Astrocyte (in vitro differentiated cells and primary cell): ENCODE measurements around the gene LYSMD3. TPM values are rescaled to one million over a fixed set of nuclear protein-coding genes. Genes with fewer than 3 reads are reported as not detected.

ENCODE experiments used
- DNase-seq: peaks from one replicate; pipeline ENCODE4 v3.0.0-alpha.2; 2010; ENCODE audit warnings: low read depth
- FAIRE-seq: peaks from 2 replicates; lab custom pipeline; 2011; peaks lifted over from hg19 to GRCh38; lab: Jason Lieb, UNC
- H2AFZ ChIP-seq: 2 replicates; pipeline ENCODE4 v1.6.0; 2012; ENCODE audit warnings: low read depth, low read length, inconsistent platforms
- H3K27ac ChIP-seq: 2 replicates; pipeline ENCODE4 v1.5.1; 2011; ENCODE audit warnings: low read depth, low read length, inconsistent platforms
- H3K27me3 ChIP-seq: 2 replicates; pipeline ENCODE4 v1.6.0; 2011; ENCODE audit warnings: low read length, inconsistent platforms; ENCODE audit not compliant: insufficient read depth
- H3K36me3 ChIP-seq: 2 replicates; pipeline ENCODE4 v1.5.1; 2011; ENCODE audit warnings: low read length, inconsistent platforms; ENCODE audit not compliant: insufficient read depth
- H3K4me1 ChIP-seq: 2 replicates; pipeline ENCODE4 v1.5.1; 2011; ENCODE audit warnings: low read length, inconsistent platforms; ENCODE audit not compliant: insufficient read depth
- H3K4me2 ChIP-seq: 2 replicates; pipeline ENCODE4 v1.6.0; 2012; ENCODE audit warnings: low read length, inconsistent platforms
- H3K4me3 ChIP-seq: 2 replicates; pipeline ENCODE4 v1.5.1; 2011; ENCODE audit warnings: low read depth, mild to moderate bottlenecking, low read length, inconsistent platforms; ENCODE audit not compliant: insufficient read depth
- H3K79me2 ChIP-seq: 2 replicates; pipeline ENCODE4 v1.6.0; 2012; ENCODE audit warnings: mild to moderate bottlenecking, low read length, inconsistent platforms; ENCODE audit not compliant: insufficient read depth
- H3K9ac ChIP-seq: 2 replicates; pipeline ENCODE4 v1.6.0; 2012; ENCODE audit warnings: mild to moderate bottlenecking, low read length, inconsistent platforms
- H3K9me3 ChIP-seq: 2 replicates; pipeline ENCODE4 v1.5.1; 2012; ENCODE audit warnings: low read depth, mild to moderate bottlenecking, low read length, inconsistent platforms; ENCODE audit not compliant: insufficient read depth
- H4K20me1 ChIP-seq: 2 replicates; pipeline ENCODE4 v1.6.0; 2012; ENCODE audit warnings: low read length, inconsistent platforms; ENCODE audit not compliant: insufficient read depth
- H3K27ac Mint-ChIP-seq: one replicate; pipeline ENCODE4 v1.8.0; 2021; ENCODE audit warnings: mild to moderate bottlenecking, mixed read lengths; ENCODE audit not compliant: unreplicated experiment
- H3K27me3 Mint-ChIP-seq: one replicate; pipeline ENCODE4 v1.8.0; 2021; ENCODE audit warnings: low read depth, mixed read lengths; ENCODE audit not compliant: unreplicated experiment
- H3K36me3 Mint-ChIP-seq: one replicate; pipeline ENCODE4 v1.8.0; 2021; ENCODE audit warnings: low read depth, mixed read lengths; ENCODE audit not compliant: unreplicated experiment
- H3K4me1 Mint-ChIP-seq: one replicate; pipeline ENCODE4 v1.8.0; 2021; ENCODE audit warnings: low read depth, mixed read lengths; ENCODE audit not compliant: unreplicated experiment
- H3K4me3 Mint-ChIP-seq: one replicate; pipeline ENCODE4 v1.8.0; 2021; ENCODE audit warnings: mild to moderate bottlenecking, moderate library complexity, mixed read lengths; ENCODE audit not compliant: unreplicated experiment
- H3K9me3 Mint-ChIP-seq: one replicate; pipeline ENCODE4 v1.8.0; 2021; ENCODE audit warnings: mild to moderate bottlenecking, mixed read lengths; ENCODE audit not compliant: unreplicated experiment
- CTCF ChIP-seq: IDR thresholded peaks from 2 replicates; pipeline ENCODE4 v1.5.1; 2011; ENCODE audit warnings: low read depth, mild to moderate bottlenecking, inconsistent platforms, low read length, moderate library complexity; ENCODE audit not compliant: insufficient read depth
- EZH2 ChIP-seq: IDR thresholded peaks from 2 replicates; pipeline ENCODE4 v1.6.1; 2012; ENCODE audit warnings: mild to moderate bottlenecking, low read length, inconsistent platforms; ENCODE audit not compliant: insufficient read depth
- total RNA-seq: library from RNA; stranded (reverse); gene quantifications from 2 replicates; pipeline ENCODE4 v1.2.1, GENCODE V29; 2021

The LYSMD3 gene
- total RNA-seq, 1 donor from 2014 or later = 26.9 TPM

GRCh38 chr5:90557871-90558270, 28.5 kb upstream of the LYSMD3 start:
- Histone ChIP-seq H3K4me3 (peak overlapping the region; percentile 64), H3K9me3 (no peaks in the 10 kb centered on the region), H3K27ac (no peak overlapping the region), H3K36me3 (no peaks in the 10 kb centered on the region), H3K4me1 (no peaks in the 10 kb centered on the region), H3K27me3 (peaks cover 25% of the 10 kb centered on the region), H3K4me2 (peak overlapping the region; percentile 88), H3K9ac (no peak overlapping the region), H3K79me2 (no peaks in the 10 kb centered on the region), H4K20me1 (no peaks in the 10 kb centered on the region), H2AFZ (peak overlapping the region; percentile 76)
- no peak overlapping the region for H3K27ac Mint-ChIP-seq
- TF ChIP-seq EZH2 (no peak), CTCF (no peak)
- no peaks in the 10 kb centered on the region for H3K9me3 Mint-ChIP-seq
- no peaks in the 10 kb centered on the region for H3K36me3 Mint-ChIP-seq
- H3K4me1 Mint-ChIP-seq = no peaks in the 10 kb centered on the region
- H3K4me3 Mint-ChIP-seq = peak overlapping the region; percentile 87
- no peak for FAIRE-seq
- DNase-seq = no peak
- peaks cover 12% of the 10 kb centered on the region for H3K27me3 Mint-ChIP-seq

- TF ChIP-seq CTCF (no peak), EZH2 (no peak)
- no peak overlapping the region for H3K4me3 ChIP-seq
Observed at GRCh38 chr5:90557391-90557790, 28.0 kb upstream of the LYSMD3 start.

GRCh38 chr5:90555666-90556065, 26.3 kb upstream of the LYSMD3 start:
- Mint-ChIP-seq H3K4me3 (no peak overlapping the region), H3K27me3 (peaks cover 13% of the 10 kb centered on the region), H3K9me3 (no peaks in the 10 kb centered on the region), H3K27ac (no peak overlapping the region), H3K36me3 (no peaks in the 10 kb centered on the region), H3K4me1 (no peaks in the 10 kb centered on the region)
- TF ChIP-seq EZH2 (no peak), CTCF (no peak)
- H3K9ac ChIP-seq = no peak overlapping the region
- peaks cover 30% of the 10 kb centered on the region for H3K27me3 ChIP-seq
- no peaks in the 10 kb centered on the region for H4K20me1 ChIP-seq
- H3K79me2 ChIP-seq = no peaks in the 10 kb centered on the region
- H3K27ac ChIP-seq = no peak overlapping the region
- H3K9me3 ChIP-seq = no peaks in the 10 kb centered on the region
- no peak overlapping the region for H3K4me2 ChIP-seq
- no peaks in the 10 kb centered on the region for H3K4me1 ChIP-seq
- FAIRE-seq (no peak), DNase-seq (no peak)
- no peak overlapping the region for H3K4me3 ChIP-seq
- H2AFZ ChIP-seq = no peak overlapping the region
- H3K36me3 ChIP-seq = no peaks in the 10 kb centered on the region

More at GRCh38 chr5:90557391-90557790, 28.0 kb upstream of the LYSMD3 start:
- Histone ChIP-seq H3K79me2 (no peaks in the 10 kb centered on the region), H2AFZ (no peak overlapping the region), H3K4me1 (no peaks in the 10 kb centered on the region), H3K9me3 (no peaks in the 10 kb centered on the region), H3K27ac (no peak overlapping the region), H3K9ac (no peak overlapping the region), H4K20me1 (no peaks in the 10 kb centered on the region), H3K36me3 (no peaks in the 10 kb centered on the region), H3K4me2 (peak overlapping the region; percentile 88), H3K27me3 (peaks cover 25% of the 10 kb centered on the region)
- peaks cover 12% of the 10 kb centered on the region for H3K27me3 Mint-ChIP-seq
- DNase-seq = no peak
- no peak overlapping the region for H3K27ac Mint-ChIP-seq
- no peaks in the 10 kb centered on the region for H3K36me3 Mint-ChIP-seq
- no peaks in the 10 kb centered on the region for H3K4me1 Mint-ChIP-seq
- no peak overlapping the region for H3K4me3 Mint-ChIP-seq
- FAIRE-seq = no peak
- no peaks in the 10 kb centered on the region for H3K9me3 Mint-ChIP-seq
